Uterus (tissue), 4 donors: ENCODE measurements around the gene EIF2S2. TPM values are rescaled to one million over a fixed set of nuclear protein-coding genes. Genes with fewer than 3 reads are reported as not detected.

Source experiments
- DNase-seq, 2 donors: peaks; one replicate each; pipeline ENCODE4 v3.0.0-alpha.2; 2019 to 2020
- H3K27ac ChIP-seq, 2 donors: fragments of 200-600 bp; sonication (generic); 1 replicate in 1 of 2; 2 replicates in 1 of 2; pipeline ENCODE4 v1.5.1; 2016 to 2018
- H3K27me3 ChIP-seq, 2 donors: fragments of 200-600 bp; sonication (generic); one replicate each; pipeline ENCODE4 v1.5.1; 2018 to 2019; ENCODE audit warnings: control low read depth in 1 of 2
- H3K36me3 ChIP-seq, 2 donors: fragments of 200-600 bp; sonication (generic); one replicate each; pipeline ENCODE4 v1.5.1; 2019; ENCODE audit warnings: control low read depth in 1 of 2
- H3K4me1 ChIP-seq, 2 donors: fragments of 200-600 bp; sonication (generic); one replicate each; pipeline ENCODE4 v1.5.1; 2018 to 2019; ENCODE audit warnings: control low read depth in 1 of 2
- H3K4me3 ChIP-seq, 2 donors: fragments of 200-600 bp; sonication (generic); 1 replicate in 1 of 2; 2 replicates in 1 of 2; pipeline ENCODE4 v1.5.1; 2018 to 2019; ENCODE audit warnings: mild to moderate bottlenecking in 1 of 2
- H3K9me3 ChIP-seq, 2 donors: fragments of 200-600 bp; sonication (generic); one replicate each; pipeline ENCODE4 v1.5.1; 2019; ENCODE audit warnings: control low read depth in 1 of 2
- CTCF ChIP-seq, 4 experiments: fragments of 200-600 bp in 2 of 4; fragments of 450-650 bp in 2 of 4; sonication (generic) in 2 of 4; IDR thresholded peaks; one replicate each; pipeline ENCODE4 v1.5.1; 2016 to 2019; ENCODE audit warnings: antibody characterized with exemption in 4 of 4, mild to moderate bottlenecking in 2 of 4, moderate library complexity in 1 of 4
- POLR2A ChIP-seq, 2 donors: fragments of 450-650 bp; IDR thresholded peaks; one replicate each; pipeline ENCODE4 v1.6.1; 2016; ENCODE audit warnings: antibody characterized with exemption in 2 of 2, mild to moderate bottlenecking in 1 of 2, moderate library complexity in 1 of 2
- intact Hi-C: fragments of 100-400 bp; cut with DNase I; formaldehyde crosslinking; loops from one replicate; pipeline ENCODE4 v1.15.1; 2023; ENCODE audit warnings: low total_unique reads
- total RNA-seq, 4 donors: library from RNA; depleted of rRNA in 3 of 4; stranded (reverse); fragments of >200 nt in 3 of 4; gene quantifications; one replicate each; pipeline versions ENCODE4 v1.1.0 to v1.2.4, GENCODE V29; 2014 to 2023
- donor health status: DM: yes; HTN: yes; CAD: no.

Gene EIF2S2
- total RNA-seq, 4 donors from 2014 or later = 18.7 to 46.9 (median 37.6) TPM

GRCh38 chr20:34060970-34061369 lies 51.1 kb downstream of the EIF2S2 start:
- Histone ChIP-seq H3K4me1 (peaks cover 8 to 11% of the 10 kb centered on the region in 2 donors), H3K36me3 (no peaks in the 10 kb centered on the region), H3K4me3 (no peak overlapping the region), H3K9me3 (no peaks in the 10 kb centered on the region), H3K27me3 (no peaks in the 10 kb centered on the region), H3K27ac (no peak overlapping the region)
- TF ChIP-seq CTCF (IDR thresholded peaks at IDR 0.05) (no peak), POLR2A (IDR thresholded peaks at IDR 0.05) (no peak)
- no peak for DNase-seq
- intact Hi-C loops = no loop called here

- no peaks in the 10 kb centered on the region for H3K9me3 ChIP-seq
- intact Hi-C loops = no loop called here
- no peaks in the 10 kb centered on the region for H3K4me1 ChIP-seq
- H3K27ac ChIP-seq = no peak overlapping the region
- no peak overlapping the region for H3K4me3 ChIP-seq
- DNase-seq = no peak
- no peaks in the 10 kb centered on the region for H3K27me3 ChIP-seq
- no peaks in the 10 kb centered on the region for H3K36me3 ChIP-seq
- TF ChIP-seq POLR2A (IDR thresholded peaks at IDR 0.05) (no peak), CTCF (IDR thresholded peaks at IDR 0.05) (no peak)
Observed at GRCh38 chr20:34058831-34059230, 53.2 kb downstream of the EIF2S2 start.

- DNase-seq = no peak
- H3K27me3 ChIP-seq = no peaks in the 10 kb centered on the region
- H3K4me1 ChIP-seq = no peaks in the 10 kb centered on the region
- intact Hi-C loops = no loop called here
- no peak for TF ChIP-seq CTCF (IDR thresholded peaks at IDR 0.05)
- TF ChIP-seq POLR2A (IDR thresholded peaks at IDR 0.05) = no peak
- H3K9me3 ChIP-seq = no peaks in the 10 kb centered on the region
- no peak overlapping the region for H3K27ac ChIP-seq
- no peak overlapping the region for H3K4me3 ChIP-seq
- H3K36me3 ChIP-seq = no peaks in the 10 kb centered on the region
Observed at GRCh38 chr20:34055290-34055689, 56.8 kb downstream of the EIF2S2 start.

GRCh38 chr20:34052414-34052813 lies 59.6 kb downstream of the EIF2S2 start:
- peak overlapping the region in 1 of 2 donors; percentile 17 for H3K27ac ChIP-seq
- H3K36me3 ChIP-seq = no peaks in the 10 kb centered on the region
- H3K9me3 ChIP-seq = no peaks in the 10 kb centered on the region
- no peaks in the 10 kb centered on the region for H3K4me1 ChIP-seq
- no peaks in the 10 kb centered on the region for H3K27me3 ChIP-seq
- H3K4me3 ChIP-seq = no peak overlapping the region
- intact Hi-C loops = no loop called here
- no peak for DNase-seq
- no peak for TF ChIP-seq POLR2A (IDR thresholded peaks at IDR 0.05)

GRCh38 chr20:34049897-34050695 lies 61.9 kb downstream of the EIF2S2 start:
- H3K27ac ChIP-seq = no peak overlapping the region
- peaks cover 0 to 6% of the 10 kb centered on the region in 2 donors for H3K4me1 ChIP-seq
- no peaks in the 10 kb centered on the region for H3K27me3 ChIP-seq
- no peak for DNase-seq
- intact Hi-C loops = no loop called here
- H3K4me3 ChIP-seq = no peak overlapping the region
- no peaks in the 10 kb centered on the region for H3K36me3 ChIP-seq
- TF ChIP-seq CTCF (IDR thresholded peaks at IDR 0.05) = no peak
- TF ChIP-seq POLR2A (IDR thresholded peaks at IDR 0.05) = no peak
- H3K9me3 ChIP-seq = no peaks in the 10 kb centered on the region
